Fibroblast of villous mesenchyme (primary cell): ENCODE data around the gene TFAP2A. TPM values are rescaled to one million over a fixed set of nuclear protein-coding genes. Genes with fewer than 3 reads are reported as not detected.

Experiments
- DNase-seq: peaks from one replicate; pipeline ENCODE4 v3.0.0-alpha.2; 2010; ENCODE audit warnings: low read depth
- H3K4me3 ChIP-seq: 2 replicates; pipeline ENCODE4 v1.5.1; 2011; ENCODE audit warnings: low read depth, mild to moderate bottlenecking, low read length
- CTCF ChIP-seq: IDR thresholded peaks from 2 replicates; pipeline ENCODE4 v1.5.1; 2012; ENCODE audit warnings: low read depth, mild to moderate bottlenecking, low read length; ENCODE audit not compliant: insufficient read depth
- total RNA-seq: library from RNA; depleted of rRNA; stranded (reverse); fragments of >200 nt; gene quantifications from 2 replicates; pipeline ENCODE4 v1.2.3, GENCODE V29; 2012

The TFAP2A gene
- total RNA-seq, 1 donor: 13.8 TPM

GRCh38 chr6:10403385-10404106 lies 11.3 kb downstream of the TFAP2A start:
- DNase-seq: peak; percentile 56
- H3K4me3 ChIP-seq: peak overlapping the region; percentile 69
- TF ChIP-seq CTCF: no peak

GRCh38 chr6:10402648-10403311 lies 12.1 kb downstream of the TFAP2A start:
- no peak overlapping the region for H3K4me3 ChIP-seq
- TF ChIP-seq CTCF: no peak
- no peak for DNase-seq

GRCh38 chr6:10401632-10402223 lies 13.1 kb downstream of the TFAP2A start:
- no peak for DNase-seq
- no peak overlapping the region for H3K4me3 ChIP-seq
- no peak for TF ChIP-seq CTCF

GRCh38 chr6:10401004-10401536 lies 13.8 kb downstream of the TFAP2A start:
- TF ChIP-seq CTCF: no peak
- no peak overlapping the region for H3K4me3 ChIP-seq
- DNase-seq: no peak

GRCh38 chr6:10400330-10400729 lies 14.5 kb downstream of the TFAP2A start:
- no peak for DNase-seq
- no peak overlapping the region for H3K4me3 ChIP-seq
- TF ChIP-seq CTCF: no peak

- H3K4me3 ChIP-seq: no peak overlapping the region
- no peak for DNase-seq
- no peak for TF ChIP-seq CTCF
Observed at GRCh38 chr6:10399451-10399850, 15.4 kb downstream of the TFAP2A start.
